Thyroid gland (tissue), 4 donors: ENCODE data around the gene REPS2.

ENCODE experiments used
- CTCF ChIP-seq, 6 experiments: fragments of 200-600 bp in 3 of 6; fragments of 450-650 bp in 3 of 6; sonication (generic) in 3 of 6; IDR thresholded peaks; one replicate each; pipeline ENCODE4 v1.5.1; 2016 to 2019; ENCODE audit warnings: antibody characterized with exemption in 6 of 6, mild to moderate bottlenecking in 2 of 6, inconsistent platforms in 1 of 6, moderate library complexity in 1 of 6
- POLR2A ChIP-seq, 2 donors: fragments of 450-650 bp; IDR thresholded peaks; one replicate each; pipeline ENCODE4 v1.6.1; 2017; ENCODE audit warnings: antibody characterized with exemption in 2 of 2, mild to moderate bottlenecking in 2 of 2, moderate library complexity in 1 of 2

- TF ChIP-seq CTCF (IDR thresholded peaks at IDR 0.05) (no peak), POLR2A (IDR thresholded peaks at IDR 0.05) (no peak)
Measured at GRCh38 chrX:17098516-17099247, 152.2 kb downstream of the REPS2 start.
